ENCODE data around the gene KERA. TPM values are rescaled to one million over a fixed set of nuclear protein-coding genes. Genes with fewer than 3 reads are reported as not detected.

The KERA gene
- total RNA-seq, 1 donor from 2014 or later, result not detected

GRCh38 chr12:91073426-91073825 is 15.6 kb upstream of the KERA start:
- no peak for DNase-seq (ENCODE audit: low spot score)

GRCh38 chr12:91072931-91073330 is 15.1 kb upstream of the KERA start:
- no peak for DNase-seq (ENCODE audit: low spot score)

GRCh38 chr12:91070936-91071335 is 13.1 kb upstream of the KERA start:
- no peak for DNase-seq (ENCODE audit: low spot score)

- no peak for DNase-seq (ENCODE audit: low spot score)
Observed at GRCh38 chr12:91065396-91065795, 7.6 kb upstream of the KERA start.

- no peak for DNase-seq (ENCODE audit: low spot score)
Observed at GRCh38 chr12:91064640-91065039, 6.8 kb upstream of the KERA start.

- DNase-seq (ENCODE audit: low spot score), result no peak
Observed at GRCh38 chr12:91061091-91061490, 3.3 kb upstream of the KERA start.

- no peak for DNase-seq (ENCODE audit: low spot score)
Observed at GRCh38 chr12:91059211-91059610, 1.4 kb upstream of the KERA start.

- no peak for DNase-seq (ENCODE audit: low spot score)
Observed at GRCh38 chr12:91058786-91059185, 962 bp upstream of the KERA start.

GRCh38 chr12:91056488-91056887 is 1.3 kb downstream of the KERA start:
- no peak for DNase-seq (ENCODE audit: low spot score)

GRCh38 chr12:91055976-91056375 is 1.8 kb downstream of the KERA start:
- DNase-seq (ENCODE audit: low spot score), result no peak

GRCh38 chr12:91053951-91054715 is 3.7 kb downstream of the KERA start:
- no peak for DNase-seq (ENCODE audit: low spot score)

- DNase-seq (ENCODE audit: low spot score), result no peak
Observed at GRCh38 chr12:91052026-91052425, 5.8 kb downstream of the KERA start.

GRCh38 chr12:91044586-91044985 is 13.2 kb downstream of the KERA start:
- DNase-seq (ENCODE audit: low spot score), result no peak

GRCh38 chr12:91043408-91043807 is 14.4 kb downstream of the KERA start:
- DNase-seq (ENCODE audit: low spot score), result no peak

GRCh38 chr12:91040096-91040755 is 17.6 kb downstream of the KERA start:
- DNase-seq (ENCODE audit: low spot score), result no peak

GRCh38 chr12:91037276-91037675 is 20.5 kb downstream of the KERA start:
- DNase-seq (ENCODE audit: low spot score), result no peak

- DNase-seq (ENCODE audit: low spot score), result no peak
Observed at GRCh38 chr12:91033251-91033650, 24.6 kb downstream of the KERA start.

GRCh38 chr12:91023326-91024004 is 34.4 kb downstream of the KERA start:
- no peak for DNase-seq (ENCODE audit: low spot score)

- DNase-seq (ENCODE audit: low spot score), result no peak
Observed at GRCh38 chr12:91021076-91021475, 36.7 kb downstream of the KERA start.

GRCh38 chr12:91019455-91019854 is 38.4 kb downstream of the KERA start:
- DNase-seq (ENCODE audit: low spot score), result no peak

- no peak for DNase-seq (ENCODE audit: low spot score)
Observed at GRCh38 chr12:91017511-91018263, 40.1 kb downstream of the KERA start.

GRCh38 chr12:91017043-91017442 is 40.8 kb downstream of the KERA start:
- DNase-seq (ENCODE audit: low spot score), result no peak
